HUES48 (cell line): ENCODE data around the gene LCAT.
A peak's percentile ranks its signal among the peaks of the same experiment; 100 is the strongest.

Experiments used
- H3K27ac ChIP-seq: one replicate; pipeline ENCODE4 v1.7.0; 2013; ENCODE audit warnings: low read depth, low read length, inconsistent platforms
- H3K27me3 ChIP-seq: 2 replicates; pipeline ENCODE4 v1.6.1; 2013; ENCODE audit warnings: mild to moderate bottlenecking, low read length; ENCODE audit not compliant: control insufficient read depth, insufficient read depth
- H3K36me3 ChIP-seq: 2 replicates; pipeline ENCODE4 v1.6.1; 2013; ENCODE audit warnings: low read length; ENCODE audit not compliant: control insufficient read depth, insufficient read depth
- H3K4me1 ChIP-seq: 2 replicates; pipeline ENCODE4 v1.6.1; 2013; ENCODE audit warnings: mild to moderate bottlenecking, low read length; ENCODE audit not compliant: control insufficient read depth, insufficient read depth
- H3K4me3 ChIP-seq: 2 replicates; pipeline ENCODE4 v1.5.1; 2013; ENCODE audit warnings: mild to moderate bottlenecking, low read depth, low read length
- H3K9ac ChIP-seq: 2 replicates; pipeline ENCODE4 v1.6.1; 2013; ENCODE audit warnings: mild to moderate bottlenecking, low read depth, low read length, moderate library complexity
- H3K9me3 ChIP-seq: 2 replicates; pipeline ENCODE4 v1.6.1; 2013; ENCODE audit warnings: low read length; ENCODE audit not compliant: control insufficient read depth, insufficient read depth

The LCAT gene

DNA sequence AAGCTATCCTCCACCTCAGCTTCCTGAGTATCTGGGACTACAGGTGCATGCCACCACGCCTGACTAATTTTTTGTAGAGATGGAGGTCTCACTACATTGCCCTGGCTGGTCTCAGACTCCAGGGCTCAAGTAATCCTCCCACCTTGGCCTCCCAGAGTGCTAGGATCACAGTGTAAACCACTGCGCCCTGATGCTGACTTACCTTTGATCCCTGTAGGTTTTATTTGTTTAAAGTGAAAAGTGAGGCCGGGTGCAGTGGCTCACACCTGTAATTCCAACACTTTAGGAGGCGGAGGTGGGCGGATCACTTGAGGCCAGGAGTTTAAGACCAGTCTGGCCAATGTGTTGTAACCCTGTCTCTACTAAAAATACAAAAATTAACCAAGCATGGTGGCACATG, 42.2 kb downstream of the LCAT start:
- Histone ChIP-seq H3K9ac (no peak overlapping the region), H3K4me3 (no peak overlapping the region), H3K27ac (no peak overlapping the region), H3K4me1 (no peaks in the 10 kb centered on the region), H3K9me3 (no peaks in the 10 kb centered on the region), H3K36me3 (peaks cover 9% of the 10 kb centered on the region; the same call in 1 of the 2 replicates), H3K27me3 (no peaks in the 10 kb centered on the region)

DNA sequence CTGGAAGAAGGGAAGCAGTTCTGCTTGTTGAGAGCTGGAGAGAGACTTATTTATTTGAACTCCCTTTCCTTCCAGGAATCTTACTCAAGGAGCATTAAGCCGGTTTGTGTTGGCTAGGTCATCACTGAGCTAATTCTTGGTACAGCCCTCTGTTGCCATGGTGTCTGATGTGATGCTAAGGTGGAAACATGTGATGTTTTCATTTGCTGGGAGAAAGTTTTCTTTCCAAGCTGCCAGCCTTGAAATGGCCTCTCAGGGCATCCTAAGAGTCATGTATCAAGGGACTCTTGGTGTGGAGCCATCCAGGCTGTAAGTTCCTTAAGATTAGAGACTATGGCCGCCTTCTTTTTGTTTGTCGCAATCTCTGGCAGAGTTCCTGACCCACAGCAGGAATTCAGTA, 46.7 kb downstream of the LCAT start:
- H3K36me3 ChIP-seq = no peaks in the 10 kb centered on the region
- 0 out of 2 replicates have a peak, but pooled peaks cover 7% of the 10 kb centered on the region for H3K4me1 ChIP-seq
- no peaks in the 10 kb centered on the region for H3K27me3 ChIP-seq
- no peaks in the 10 kb centered on the region for H3K9me3 ChIP-seq
- no peak overlapping the region for H3K27ac ChIP-seq
- no peak overlapping the region for H3K9ac ChIP-seq
- no peak overlapping the region for H3K4me3 ChIP-seq

DNA sequence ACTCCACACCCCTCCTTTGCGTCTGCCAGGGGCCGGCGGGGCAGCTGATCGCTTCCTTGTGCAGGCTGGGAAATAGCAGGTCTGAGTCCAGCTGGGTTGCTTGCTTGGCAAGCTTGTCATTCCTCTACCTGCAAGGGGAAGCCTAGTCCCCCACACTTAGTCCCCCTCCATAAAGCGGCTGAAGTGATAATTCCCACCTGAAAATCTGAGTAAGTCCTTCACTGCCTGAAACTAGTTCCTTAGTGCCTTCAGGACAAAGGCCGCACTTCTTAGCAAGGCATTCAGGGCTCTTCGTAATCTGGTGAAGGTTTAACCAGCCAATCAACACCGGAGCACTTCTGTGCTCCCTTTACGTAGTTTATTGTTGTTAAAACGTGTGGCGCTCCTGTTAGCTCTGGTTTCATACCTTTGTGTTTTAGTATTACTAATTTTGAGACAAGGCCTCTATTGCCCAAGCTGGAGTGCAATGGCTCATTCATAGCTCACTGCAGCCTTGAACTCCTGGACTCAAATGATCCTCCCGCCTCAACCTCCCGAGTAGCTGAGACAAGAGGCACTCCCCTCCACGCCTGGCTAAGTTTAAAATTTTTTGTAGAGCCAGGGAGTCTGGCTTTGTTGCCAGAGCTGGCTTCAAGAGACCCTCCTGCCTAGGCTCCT, 50.0 kb downstream of the LCAT start:
- no peaks in the 10 kb centered on the region for H3K36me3 ChIP-seq
- H3K4me1 ChIP-seq = 0 out of 2 replicates have a peak, but pooled peaks cover 8% of the 10 kb centered on the region
- H3K9ac ChIP-seq = peak overlapping the region; percentile 96
- H3K27ac ChIP-seq = peak overlapping the region; percentile 83
- no peaks in the 10 kb centered on the region for H3K27me3 ChIP-seq
- H3K9me3 ChIP-seq = no peaks in the 10 kb centered on the region
- H3K4me3 ChIP-seq = peak overlapping the region; percentile 99

DNA sequence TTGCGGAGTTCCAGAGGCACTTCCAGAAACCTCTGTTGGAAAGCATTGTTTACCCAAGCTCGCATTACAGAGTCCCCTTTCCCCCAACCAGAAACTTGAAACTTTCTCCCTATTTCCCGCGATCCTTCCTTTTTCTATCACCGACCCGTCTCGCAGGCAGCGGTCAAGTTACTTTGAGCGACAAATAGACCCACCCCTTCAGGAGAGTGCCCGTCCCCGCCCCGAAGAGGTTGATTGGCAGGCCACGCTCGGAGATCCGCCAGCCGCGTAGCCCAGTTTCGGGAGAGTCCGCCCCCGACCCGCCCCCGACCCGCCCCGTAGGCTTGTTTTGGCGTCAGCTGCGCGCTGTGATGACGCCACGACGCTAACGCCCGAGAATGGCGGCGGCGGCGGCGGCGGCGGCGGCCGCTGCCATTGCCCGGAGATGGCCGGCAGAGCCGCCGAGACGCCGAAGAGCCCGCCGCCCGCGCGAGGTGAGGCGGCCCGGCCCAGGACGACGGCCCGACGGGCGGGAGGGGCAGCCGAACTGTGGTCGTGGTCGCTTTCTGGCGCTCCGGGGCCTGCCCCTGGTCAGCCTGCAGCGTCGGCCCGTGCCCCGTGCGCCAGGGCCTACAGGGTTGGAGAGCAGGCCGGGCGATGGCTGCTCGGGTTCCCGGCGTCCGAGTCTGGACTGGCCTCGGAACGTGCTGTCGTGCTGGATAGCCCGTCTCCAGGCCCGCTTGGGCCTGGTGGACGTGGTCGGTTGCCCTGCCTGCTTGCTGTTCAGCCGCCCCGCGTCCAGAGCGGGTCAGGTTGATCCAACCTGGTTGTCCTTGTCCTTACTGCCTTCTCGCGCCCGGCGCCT, 50.8 kb downstream of the LCAT start, which contains the start of gene PSKH1:
TSS of gene PSKH1 (plus strand) at position 356 of the 844 bp plus-strand sequence. CDS start 15,496 bp downstream, outside the sequence.
- H3K4me1 ChIP-seq = 0 out of 2 replicates have a peak, but pooled peaks cover 8% of the 10 kb centered on the region

DNA sequence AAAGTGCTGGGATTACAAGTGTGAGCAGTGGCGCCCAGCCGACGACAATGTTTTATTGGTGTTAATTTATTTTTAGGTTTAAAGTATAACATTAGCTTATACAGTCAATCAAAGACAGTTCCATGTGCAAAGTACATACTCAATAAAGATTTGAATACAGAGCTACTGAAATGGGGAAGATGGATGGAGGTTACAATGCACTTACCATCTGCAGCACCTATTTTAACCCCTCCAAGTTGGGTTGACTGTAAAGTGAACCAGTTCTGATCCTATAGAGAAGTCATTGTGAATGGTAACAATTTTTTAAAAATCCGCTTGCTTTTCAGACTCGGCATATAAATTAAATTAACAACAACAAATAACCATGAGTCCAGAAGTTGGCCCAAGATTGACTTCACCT, 51.5 kb downstream of the LCAT start:
- Histone ChIP-seq H3K36me3 (no peaks in the 10 kb centered on the region), H3K27me3 (no peaks in the 10 kb centered on the region), H3K9me3 (no peaks in the 10 kb centered on the region), H3K9ac (no peak overlapping the region; the same call in 1 of the 2 replicates), H3K4me1 (0 out of 2 replicates have a peak, but pooled peaks cover 8% of the 10 kb centered on the region), H3K4me3 (peak overlapping the region; percentile 59), H3K27ac (peak overlapping the region; percentile 74)

More for the DNA sequence above, 50.8 kb downstream of the LCAT start, which contains the start of gene PSKH1:
- Histone ChIP-seq H3K27ac (peak within 1 kb of the TSS; percentile 83), H3K9ac (peak within 1 kb of the TSS; percentile 96), H3K36me3 (no peaks in the 10 kb centered on the region), H3K9me3 (no peaks in the 10 kb centered on the region), H3K27me3 (no peaks in the 10 kb centered on the region), H3K4me3 (peak within 1 kb of the TSS; percentile 99)
